ENCODE measurements around the gene GALE.
"Not testable (repeated sequence)": the region's sequence is repeated elsewhere in the genome, so short reads cannot be mapped to it uniquely, and the experiment has no call there.

Gene GALE

DNA sequence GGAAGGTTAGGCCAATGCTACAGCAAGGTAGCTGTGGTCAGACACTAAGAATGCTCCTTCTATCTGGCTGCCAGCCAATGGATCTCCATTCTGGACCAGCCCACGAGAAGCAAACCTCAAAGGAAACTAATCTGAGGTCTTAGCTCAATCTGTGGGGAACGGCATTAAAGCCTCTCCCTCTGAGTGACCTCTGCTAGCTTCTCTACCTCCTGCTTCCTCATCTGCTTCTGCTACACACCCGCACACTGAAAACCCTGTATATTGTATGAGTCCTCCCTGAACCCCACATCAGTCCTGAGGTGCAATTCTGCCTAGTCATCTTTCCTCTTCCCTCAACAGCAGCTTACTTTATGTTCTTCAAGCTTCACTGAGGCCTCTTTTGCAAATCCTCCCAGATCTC is 6.9 kb upstream of the GALE start:
- no peak for DNase-seq

DNA sequence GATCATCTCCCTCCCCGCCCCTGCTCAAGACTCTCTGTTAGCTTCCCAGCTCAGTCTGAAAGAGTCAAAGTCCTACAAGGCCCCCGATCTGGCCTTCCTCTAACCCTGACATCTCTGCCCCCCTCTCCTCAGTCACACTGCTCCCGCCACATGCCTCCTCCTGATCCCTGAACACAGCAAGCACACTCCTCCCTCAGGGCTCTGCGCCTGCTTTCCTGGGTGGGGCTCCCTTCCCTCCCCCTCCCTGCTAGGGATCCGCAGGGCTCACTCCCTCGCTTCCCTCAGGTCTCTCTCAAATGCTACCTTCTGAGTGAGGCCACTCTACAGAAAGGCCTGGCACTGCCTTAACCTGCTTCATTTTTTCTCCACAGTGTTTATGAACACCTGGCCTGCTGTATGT is 5.7 kb upstream of the GALE start:
- DNase-seq, result no peak

DNA sequence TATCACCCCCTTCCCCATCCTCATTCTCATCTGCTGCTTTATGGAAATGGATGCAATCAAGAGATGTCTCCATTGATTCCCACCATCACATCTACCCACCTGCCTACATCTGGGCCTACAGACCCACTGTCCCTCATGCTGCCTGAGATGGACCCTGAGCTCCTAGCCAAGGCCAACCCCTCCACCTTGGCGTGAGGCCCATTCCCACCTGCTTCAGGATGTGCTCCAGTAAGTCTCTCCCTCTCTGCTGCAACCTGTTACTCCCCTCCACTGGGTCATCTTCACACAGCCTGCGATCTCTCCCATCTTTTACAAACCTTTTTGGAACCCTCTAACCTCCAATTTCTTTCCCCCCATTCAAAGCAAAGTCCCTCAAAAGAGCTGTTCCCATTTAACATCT is 4.5 kb upstream of the GALE start:
- no peak for DNase-seq

DNA sequence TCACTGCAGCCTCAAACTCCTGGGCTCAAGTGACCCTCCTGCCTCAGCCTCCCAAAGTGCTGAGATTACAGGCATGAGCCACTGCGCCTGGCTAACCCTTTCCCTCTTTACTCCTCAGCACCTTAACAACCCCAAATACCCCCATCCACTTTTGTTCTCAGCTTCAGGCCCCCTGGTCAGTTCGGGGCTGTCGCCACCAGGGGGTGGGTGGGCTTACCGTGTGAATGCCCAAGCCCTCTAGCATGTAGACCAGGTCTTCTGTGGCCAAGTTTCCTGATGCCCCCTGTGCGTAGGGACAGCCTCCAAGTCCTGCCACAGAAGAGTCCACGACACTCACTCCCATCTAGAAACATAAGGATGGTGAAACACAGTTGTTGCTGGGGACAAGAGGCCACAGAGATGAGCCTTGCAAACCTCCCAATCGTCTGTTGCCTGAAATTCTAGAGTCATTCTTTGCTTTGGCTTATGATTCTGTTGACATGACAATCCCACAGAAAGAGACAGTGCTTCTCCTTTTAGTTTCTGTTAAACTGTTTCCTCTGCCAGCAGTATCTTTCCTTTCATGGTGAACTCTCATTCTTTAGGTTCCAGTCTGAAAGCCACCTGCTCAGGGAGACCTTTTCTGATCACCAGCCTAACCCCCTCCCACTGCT is 3.8 kb upstream of the GALE start:
- no peak for DNase-seq

DNA sequence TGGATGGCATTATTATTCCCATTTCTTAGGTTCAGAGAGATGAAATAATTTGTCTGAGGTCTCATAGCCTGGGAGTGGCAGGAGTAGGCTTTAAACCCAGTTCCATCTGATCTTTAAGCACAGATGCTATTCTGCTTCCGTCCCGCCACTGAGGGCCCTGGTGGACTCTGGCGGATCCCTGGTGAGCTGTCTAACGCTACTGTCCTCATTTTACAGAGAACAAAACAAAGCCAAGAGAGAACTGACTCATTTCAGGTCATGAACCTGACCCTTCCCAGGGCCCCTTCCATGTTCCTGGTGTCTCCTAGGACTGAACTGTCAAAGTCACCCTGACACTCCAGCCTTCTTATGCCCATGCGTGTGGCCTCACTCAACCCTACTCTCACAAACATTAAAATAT is 3.1 kb upstream of the GALE start:
- DNase-seq, result no peak

DNA sequence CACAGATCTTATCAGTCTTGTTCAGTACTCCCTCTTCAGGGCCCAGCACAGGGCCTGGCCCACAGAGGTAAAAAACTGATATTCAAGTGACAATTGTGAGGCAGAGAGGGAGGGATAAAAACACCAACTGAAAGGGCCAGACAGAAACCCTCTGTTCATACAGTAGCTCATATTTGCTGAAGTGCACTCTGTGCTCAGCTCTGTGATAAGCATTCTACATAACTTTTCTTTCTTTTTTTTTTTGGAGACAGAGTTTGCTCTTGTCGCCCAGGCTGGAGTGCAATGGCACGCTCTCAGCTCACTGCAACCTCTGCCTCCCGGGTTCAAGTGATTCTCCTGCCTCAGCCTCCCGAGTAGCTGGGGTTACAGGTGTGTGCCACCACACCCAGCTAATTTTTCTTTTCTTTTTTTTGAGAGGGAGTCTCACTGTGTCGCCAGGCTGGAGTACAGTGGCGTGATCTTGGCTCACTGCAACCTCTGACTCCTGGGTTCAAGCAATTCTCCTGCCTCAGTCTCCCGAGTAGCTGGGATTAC is 2.3 kb upstream of the GALE start:
- not testable (repeated sequence) for DNase-seq

DNA sequence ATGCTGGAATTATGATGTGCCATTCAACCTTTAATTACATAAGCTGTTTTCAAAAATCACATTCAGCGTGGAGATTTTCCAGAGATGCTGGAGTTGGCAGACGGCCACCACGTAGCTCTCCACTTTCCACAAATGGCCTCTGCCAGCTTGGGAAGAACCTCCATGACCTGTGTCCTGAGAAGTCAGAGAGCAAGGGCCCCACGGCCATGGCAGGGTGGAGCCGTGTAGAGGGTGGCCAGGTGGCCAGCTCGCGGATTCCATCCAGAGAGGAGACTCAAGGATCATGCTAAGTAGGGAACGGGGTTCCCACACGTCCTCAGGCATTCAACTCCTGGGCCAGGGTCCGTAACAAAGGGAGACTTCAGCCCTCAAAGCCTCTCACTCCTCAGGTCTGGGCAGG is 1.3 kb upstream of the GALE start:
- DNase-seq, result no peak

DNA sequence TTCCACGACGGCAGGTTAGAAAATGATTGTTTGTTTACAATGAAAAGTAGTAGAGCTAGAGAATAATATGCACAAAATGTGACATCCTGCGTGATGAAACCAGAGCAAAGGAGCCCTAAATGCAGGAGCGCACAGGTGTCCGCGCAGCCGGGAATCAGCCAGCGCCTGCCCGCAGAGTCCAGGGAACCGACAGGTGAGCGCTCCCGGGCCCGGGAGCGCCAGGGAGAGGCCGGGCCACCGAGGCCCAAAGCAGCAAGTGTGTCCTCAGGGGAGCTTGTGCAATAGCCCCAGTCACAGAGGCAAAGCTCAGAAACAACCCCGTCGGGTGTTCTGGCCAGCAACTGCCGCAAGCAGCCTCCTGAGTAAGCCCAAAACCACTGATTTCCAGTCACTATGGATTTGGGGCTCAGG is 789 bp upstream of the GALE start:
- no peak for DNase-seq

DNA sequence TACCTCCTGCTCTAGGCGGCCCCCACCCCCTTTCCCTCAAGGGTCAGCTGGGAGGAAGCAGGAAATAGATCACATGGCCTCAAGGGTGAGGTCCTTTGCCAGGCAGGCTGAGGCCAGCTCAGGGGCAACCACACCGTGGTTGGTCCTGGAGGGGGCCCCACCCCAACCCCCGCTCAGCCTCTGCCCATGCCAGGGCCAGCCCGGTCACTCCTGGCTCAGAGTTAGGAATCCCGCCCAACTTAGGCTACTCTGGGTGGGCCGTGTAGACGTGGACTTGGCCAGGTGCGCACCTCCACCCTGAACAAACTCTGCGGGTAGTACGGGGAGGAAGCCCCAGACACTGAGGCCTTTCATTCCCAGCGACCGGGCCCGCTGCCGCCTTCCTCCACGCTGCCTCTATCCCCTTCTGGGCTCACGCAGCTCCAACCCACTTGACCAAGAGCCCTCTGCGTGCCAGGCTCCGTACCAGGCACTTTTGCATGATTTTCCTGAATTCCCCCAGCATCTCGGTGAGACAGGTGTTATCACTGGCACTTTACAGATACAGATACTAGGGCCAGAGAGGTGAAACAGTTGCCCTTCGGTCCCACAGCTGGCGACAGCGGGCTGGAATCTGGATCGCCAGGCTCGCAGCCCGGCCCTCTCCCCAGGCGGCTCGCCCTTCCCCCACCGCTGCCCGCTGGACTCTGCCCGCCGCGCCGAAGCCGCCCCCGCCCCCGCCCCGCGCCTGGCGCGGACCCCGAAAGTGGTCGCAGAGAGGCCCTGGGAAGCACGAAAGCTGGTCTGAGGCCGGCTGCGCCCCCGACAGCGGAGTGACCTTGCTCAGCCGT is 769 bp downstream of the GALE start:
- no peak for DNase-seq

DNA sequence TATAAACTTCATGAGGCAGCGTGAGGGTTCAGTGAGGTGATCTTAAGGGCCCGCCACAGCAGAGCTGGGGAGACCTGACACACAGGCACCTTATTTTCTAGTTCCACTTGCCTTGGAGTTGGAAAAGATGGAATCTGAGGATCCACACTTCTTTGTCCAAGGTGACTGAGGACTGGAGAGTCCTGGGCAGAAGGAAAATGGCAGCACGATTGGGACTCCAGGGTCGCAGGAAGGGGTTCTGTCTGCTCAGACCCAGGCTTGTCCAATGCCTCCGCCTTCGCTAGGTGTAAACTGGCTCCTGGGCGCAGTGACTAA is 1.3 kb downstream of the GALE start:
- DNase-seq, result no peak

DNA sequence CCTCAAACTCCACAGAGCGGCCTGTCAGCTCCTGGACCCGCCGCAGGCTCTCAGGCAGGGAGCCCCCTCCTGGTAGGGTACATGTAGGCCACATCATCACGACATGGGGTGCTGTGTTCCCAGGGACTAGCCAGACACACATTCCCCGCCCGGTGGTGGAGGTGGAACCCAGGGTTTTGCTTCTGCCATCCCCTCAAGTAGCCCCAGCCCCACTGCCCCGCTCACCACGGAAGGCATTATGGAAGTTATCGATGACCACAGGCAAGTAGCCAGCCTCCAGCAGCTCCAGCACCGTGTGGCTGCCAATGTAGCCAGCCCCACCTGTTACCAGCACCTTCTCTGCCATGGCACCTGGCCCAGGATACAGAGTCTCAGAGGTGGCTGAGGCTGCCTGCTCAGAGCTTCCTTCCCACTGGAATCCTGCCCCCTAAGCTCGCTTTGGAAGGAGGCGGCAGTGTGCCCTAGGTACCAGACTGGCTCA is 1.9 kb downstream of the GALE start:
- no peak for DNase-seq

DNA sequence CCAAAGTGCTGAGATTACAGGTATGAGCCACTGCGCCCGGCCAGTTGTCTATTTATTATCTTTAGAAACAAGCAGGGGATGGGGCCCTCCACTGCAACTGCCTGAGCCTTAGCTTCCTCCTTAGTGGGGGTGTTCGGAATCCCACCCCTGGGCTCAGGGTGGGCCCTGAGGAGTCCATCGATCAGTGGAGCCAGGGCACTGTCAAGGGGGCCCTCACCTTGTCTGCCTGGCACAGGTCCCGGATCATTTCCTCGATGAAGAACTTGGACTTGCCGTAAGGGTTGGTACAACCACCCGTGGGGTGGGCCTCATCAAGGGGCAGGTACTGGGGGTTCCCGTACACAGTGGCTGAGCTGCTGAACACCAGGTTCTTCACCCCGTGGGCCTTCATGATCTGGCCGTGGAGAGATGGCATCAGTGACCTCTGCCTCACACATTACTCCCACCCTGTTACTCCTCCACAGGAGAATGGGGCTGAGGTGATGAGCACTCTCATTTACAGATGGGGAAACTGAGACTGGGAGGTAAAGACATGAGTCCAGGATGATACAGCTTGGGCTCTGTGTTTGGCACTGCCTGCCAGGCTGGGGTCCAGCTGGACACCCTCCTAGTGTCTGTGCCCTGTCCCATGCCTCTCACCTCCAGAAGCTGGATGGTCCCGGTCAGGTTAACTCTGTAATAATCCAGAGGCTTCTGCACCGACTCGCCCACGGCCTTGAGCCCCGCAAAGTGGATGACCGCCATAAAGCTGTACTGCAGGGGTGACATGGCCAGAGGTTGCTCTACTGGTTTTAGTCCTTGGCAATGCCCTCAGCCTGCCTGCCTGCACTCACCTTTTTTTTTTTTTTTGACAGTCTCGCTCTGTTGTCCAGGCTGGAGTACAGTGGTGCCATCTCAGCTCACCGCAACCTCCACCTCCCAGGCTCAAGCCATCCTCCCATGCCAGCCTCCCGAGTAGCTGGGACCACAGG is 2.8 kb downstream of the GALE start:
- no peak for DNase-seq

DNA sequence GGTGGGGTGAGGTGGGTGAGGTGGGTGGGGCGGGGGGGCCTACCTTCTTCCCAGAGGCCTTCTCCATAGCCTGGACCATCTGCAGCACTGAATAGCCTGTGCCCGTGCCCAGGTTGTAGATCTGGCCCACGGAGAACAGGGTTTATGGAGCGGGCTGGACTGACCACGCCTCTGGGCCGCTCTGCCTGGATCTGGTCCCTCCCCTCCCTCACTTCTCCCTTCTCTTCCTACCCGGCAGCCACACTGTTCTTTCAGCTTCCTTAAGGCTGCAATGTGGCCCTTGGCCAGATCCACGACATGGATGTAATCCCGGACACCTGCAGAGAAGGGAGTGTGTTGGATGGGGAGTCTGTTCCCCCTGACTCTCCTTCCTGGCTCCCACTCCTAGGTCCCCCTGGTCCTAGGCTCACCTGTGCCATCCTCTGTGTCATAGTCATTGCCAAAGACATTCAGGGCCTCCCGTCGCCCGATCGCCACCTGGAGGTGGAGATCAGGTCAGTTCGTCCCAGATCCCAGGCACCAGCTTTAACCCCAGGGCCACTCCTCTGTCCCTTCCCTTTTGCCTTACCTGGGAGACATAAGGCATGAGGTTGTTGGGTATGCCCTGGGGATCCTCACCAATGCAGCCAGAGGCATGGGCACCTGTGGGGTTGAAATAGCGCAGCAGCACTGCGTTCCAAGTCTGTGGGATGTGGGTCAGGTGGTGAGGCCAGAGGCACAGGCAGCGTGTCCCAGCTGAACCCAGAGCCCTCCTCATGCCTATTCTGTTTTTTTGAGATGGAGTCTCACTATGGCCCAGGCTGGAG is 3.9 kb downstream of the GALE start:
- DNase-seq, result no peak

DNA sequence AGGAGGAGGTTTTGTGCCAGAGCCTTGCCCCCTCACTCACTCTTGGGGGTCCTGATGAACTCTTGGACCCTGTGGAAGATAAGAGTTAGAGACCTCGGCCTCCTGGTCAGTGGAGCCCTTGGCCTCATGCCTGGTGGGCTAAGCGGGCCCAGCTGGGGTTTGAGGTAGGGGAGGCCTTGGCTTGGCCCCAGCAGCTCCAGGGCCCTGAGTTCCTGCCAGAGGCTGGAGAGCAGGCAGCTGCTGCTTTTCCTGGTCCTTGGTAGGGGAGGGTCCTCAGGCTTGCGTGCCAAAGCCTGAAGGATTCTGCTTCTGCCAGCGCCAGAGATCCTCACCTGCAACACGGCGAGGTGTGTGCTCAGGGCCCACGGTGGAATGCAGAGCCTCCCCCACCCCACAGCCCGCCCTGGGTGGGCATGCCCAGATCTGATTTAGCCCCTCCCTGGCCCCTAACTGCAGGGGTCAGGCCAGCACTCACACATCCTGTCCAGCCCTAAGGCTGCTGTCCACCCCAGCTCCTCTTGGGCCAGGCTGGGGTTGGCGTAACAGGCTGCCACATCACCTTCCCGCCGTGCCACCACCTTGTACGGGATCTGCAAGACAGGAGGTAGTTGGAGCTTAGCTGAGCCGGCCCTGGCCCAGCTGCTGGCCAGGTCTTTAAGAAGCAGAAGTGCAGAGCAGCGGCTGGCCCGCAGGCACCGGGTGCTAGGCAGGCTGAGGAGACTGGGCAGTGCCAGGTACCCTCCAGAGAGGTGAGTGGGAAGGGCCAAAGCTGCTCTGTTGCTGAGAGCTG is 4.7 kb downstream of the GALE start:
- DNase-seq, result no peak

DNA sequence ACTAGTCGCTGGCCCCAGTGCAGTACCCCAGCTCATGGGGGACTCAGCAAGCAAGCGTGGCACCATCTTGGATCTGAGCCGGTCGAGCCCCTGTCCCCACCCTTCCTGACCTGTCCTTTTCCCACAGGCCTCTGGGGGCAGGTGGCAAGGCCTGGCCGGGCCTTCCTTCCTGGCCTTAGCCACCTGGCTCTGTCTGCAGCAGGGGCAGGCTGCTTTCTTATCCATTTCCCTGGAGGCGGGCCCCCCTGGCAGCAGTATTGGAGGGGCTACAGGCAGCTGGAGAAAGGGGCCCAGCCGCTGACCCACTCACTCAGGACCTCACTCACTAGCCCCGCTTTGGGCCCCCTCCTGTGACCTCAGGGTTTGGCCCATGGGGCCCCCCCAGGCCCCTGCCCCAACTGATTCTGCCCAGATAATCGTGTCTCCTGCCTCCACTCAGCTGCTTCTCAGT is 5.8 kb downstream of the GALE start:
- not testable (repeated sequence) for DNase-seq

DNA sequence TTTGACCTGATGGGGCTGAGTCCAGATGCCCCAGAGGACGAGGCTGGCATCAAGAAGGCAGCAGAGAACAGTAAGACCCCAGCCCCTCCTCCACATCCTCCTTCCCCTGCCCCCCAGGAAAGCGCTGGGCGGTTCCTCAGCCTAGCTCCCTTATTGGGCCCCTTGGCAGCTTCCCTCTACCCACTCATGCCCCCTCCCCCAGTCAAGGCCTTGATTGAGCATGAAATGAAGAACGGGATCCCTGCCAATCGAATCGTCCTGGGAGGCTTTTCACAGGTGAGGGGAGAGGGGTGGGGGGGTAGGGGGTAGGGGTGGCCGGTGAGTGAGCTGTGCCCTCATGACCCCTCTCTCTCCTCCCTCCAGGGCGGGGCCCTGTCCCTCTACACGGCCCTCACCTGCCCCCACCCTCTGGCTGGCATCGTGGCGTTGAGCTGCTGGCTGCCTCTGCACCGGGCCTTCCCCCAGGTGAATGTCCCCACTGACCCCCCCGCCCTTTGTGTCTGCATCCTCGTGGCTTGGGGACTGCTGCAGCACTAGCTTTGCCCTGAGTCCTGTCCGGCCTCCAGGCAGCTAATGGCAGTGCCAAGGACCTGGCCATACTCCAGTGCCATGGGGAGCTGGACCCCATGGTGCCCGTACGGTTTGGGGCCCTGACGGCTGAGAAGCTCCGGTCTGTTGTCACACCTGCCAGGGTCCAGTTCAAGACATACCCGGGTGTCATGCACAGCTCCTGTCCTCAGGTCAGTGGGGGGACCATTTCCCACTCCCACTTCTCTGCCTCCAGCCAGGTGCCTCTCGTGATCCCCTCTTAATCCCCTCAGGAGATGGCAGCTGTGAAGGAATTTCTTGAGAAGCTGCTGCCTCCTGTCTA is 6.5 kb downstream of the GALE start:
- DNase-seq, result no peak

DNA sequence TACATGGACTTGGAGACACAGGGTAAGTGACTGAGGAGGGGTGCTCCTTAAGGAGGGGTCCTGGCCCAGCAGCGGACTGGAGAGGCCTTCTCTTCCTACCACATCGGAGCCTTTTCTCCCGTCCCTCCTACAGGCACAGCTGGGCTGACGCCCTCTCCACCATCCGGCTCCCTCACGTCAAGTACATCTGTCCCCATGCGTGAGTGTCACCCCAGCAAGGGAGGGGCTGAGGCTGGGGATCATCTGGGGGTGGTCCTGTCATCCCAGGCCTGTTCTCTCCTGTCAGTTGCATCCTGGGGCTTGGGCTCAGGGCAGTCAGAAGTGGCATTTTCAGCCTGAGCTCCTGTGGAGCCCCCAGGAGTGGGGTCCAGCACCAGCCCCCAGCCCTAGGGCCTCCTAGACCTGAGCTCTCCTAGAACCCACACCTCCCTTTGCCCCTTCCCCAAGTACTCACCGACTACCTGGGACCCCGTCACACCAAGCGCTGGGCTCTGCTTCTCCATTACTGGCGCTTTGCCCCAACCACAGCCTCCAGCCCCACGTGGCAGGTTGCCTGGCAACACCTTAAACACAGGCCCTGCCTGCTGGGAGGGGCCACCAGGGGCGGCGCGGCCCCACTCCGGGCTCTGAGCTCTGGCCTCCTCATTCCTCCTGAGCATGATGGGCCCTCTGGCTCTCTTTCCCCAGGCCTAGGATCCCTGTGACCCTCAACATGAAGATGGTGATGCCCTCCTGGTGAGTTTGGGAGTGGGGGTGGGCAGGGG is 7.4 kb downstream of the GALE start:
- peak; percentile 46 for DNase-seq

DNA sequence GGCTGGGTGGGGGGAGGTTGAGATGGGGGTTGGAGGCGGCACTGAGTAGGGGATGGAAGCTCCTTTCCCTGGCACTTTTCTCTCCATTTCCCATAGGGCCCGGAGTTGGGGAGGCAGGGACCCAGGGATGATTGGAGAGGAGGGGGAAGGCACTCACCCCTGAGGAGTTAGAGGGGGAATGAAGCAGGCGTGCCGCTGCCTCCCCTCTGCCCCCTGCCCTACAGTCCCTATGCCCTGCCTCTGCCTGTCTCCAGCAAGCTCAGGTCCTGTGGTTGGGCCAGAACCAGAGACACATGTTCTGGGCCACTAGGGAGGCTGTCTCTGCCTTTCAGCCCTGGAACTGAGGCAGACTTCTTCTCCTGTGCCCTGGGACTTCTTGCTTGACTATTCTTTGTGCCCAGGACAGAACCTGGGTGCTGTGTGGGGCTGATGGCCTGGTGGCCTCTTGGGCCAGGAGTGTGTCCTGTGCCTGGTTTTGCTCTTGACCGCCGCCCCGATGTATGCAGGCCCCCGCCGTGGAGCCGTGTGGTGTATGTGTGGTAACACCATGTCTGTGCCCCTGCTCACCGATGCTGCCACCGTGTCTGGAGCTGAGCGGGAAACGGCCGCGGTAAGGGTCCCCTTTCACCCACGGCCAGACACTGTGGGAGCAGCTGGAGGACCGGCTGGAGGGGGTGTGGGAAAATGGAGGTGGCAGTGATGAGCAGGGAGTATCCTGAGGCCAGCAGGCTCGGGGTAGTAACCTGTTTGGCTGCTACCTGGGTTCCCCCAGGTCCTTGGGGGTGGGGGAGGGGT is 8.2 kb downstream of the GALE start:
- no peak for DNase-seq
